Measurements from ENCODE around the gene TNFAIP3. TPM values are rescaled to one million over a fixed set of nuclear protein-coding genes. Genes with fewer than 3 reads are reported as not detected.
A peak's percentile ranks its signal among the peaks of the same experiment; 100 is the strongest.

The TNFAIP3 gene
- total RNA-seq, 1 donor from 2014 or later: 3.6 TPM

GRCh38 chr6:137910843-137911456 is 43.9 kb downstream of the TNFAIP3 start:
- no peak overlapping the region for H3K27ac Mint-ChIP-seq
- TF ChIP-seq CTCF (IDR thresholded peaks at IDR 0.05; ENCODE audit: unreplicated experiment): no peak
- peaks cover 16% of the 10 kb centered on the region for H3K27me3 Mint-ChIP-seq
- H3K36me3 Mint-ChIP-seq (ENCODE audit: insufficient read depth): peaks cover 1% of the 10 kb centered on the region
- H3K4me1 Mint-ChIP-seq (ENCODE audit: low read depth): no peaks in the 10 kb centered on the region
- DNase-seq (ENCODE audit: low spot score, unreplicated experiment): no peak
- H3K9me3 Mint-ChIP-seq (ENCODE audit: low read depth): peaks cover 8% of the 10 kb centered on the region
- H3K4me3 Mint-ChIP-seq (ENCODE audit: low read depth): no peak overlapping the region

- H3K4me3 Mint-ChIP-seq (ENCODE audit: low read depth): no peak overlapping the region
- no peaks in the 10 kb centered on the region for H3K4me1 Mint-ChIP-seq (ENCODE audit: low read depth)
Measured at GRCh38 chr6:137911675-137912191, 44.7 kb downstream of the TNFAIP3 start.

GRCh38 chr6:137912813-137913212 is 45.8 kb downstream of the TNFAIP3 start:
- Mint-ChIP-seq H3K9me3 (ENCODE audit: low read depth) (peaks cover 8% of the 10 kb centered on the region), H3K27ac (no peak overlapping the region), H3K4me1 (ENCODE audit: low read depth) (no peaks in the 10 kb centered on the region), H3K36me3 (ENCODE audit: insufficient read depth) (peaks cover 1% of the 10 kb centered on the region), H3K27me3 (peaks cover 16% of the 10 kb centered on the region), H3K4me3 (ENCODE audit: low read depth) (no peak overlapping the region)
- TF ChIP-seq CTCF (IDR thresholded peaks at IDR 0.05; ENCODE audit: unreplicated experiment): no peak
- DNase-seq (ENCODE audit: low spot score, unreplicated experiment): no peak

More at GRCh38 chr6:137911675-137912191, 44.7 kb downstream of the TNFAIP3 start:
- Mint-ChIP-seq H3K27ac (no peak overlapping the region), H3K9me3 (ENCODE audit: low read depth) (peaks cover 8% of the 10 kb centered on the region), H3K36me3 (ENCODE audit: insufficient read depth) (peaks cover 1% of the 10 kb centered on the region), H3K27me3 (peaks cover 16% of the 10 kb centered on the region)
- DNase-seq (ENCODE audit: low spot score, unreplicated experiment): no peak
- TF ChIP-seq CTCF (IDR thresholded peaks at IDR 0.05; ENCODE audit: unreplicated experiment): no peak

GRCh38 chr6:137913434-137913833 is 46.4 kb downstream of the TNFAIP3 start:
- no peak overlapping the region for H3K4me3 Mint-ChIP-seq (ENCODE audit: low read depth)
- no peak for TF ChIP-seq CTCF (IDR thresholded peaks at IDR 0.05; ENCODE audit: unreplicated experiment)
- H3K9me3 Mint-ChIP-seq (ENCODE audit: low read depth): peaks cover 8% of the 10 kb centered on the region
- no peak for DNase-seq (ENCODE audit: low spot score, unreplicated experiment)
- H3K36me3 Mint-ChIP-seq (ENCODE audit: insufficient read depth): peaks cover 1% of the 10 kb centered on the region
- H3K27me3 Mint-ChIP-seq: peaks cover 16% of the 10 kb centered on the region
- H3K4me1 Mint-ChIP-seq (ENCODE audit: low read depth): no peaks in the 10 kb centered on the region
- H3K27ac Mint-ChIP-seq: peak overlapping the region; percentile 25

GRCh38 chr6:137913996-137914529 is 47.0 kb downstream of the TNFAIP3 start:
- no peak for TF ChIP-seq CTCF (IDR thresholded peaks at IDR 0.05; ENCODE audit: unreplicated experiment)
- DNase-seq (ENCODE audit: low spot score, unreplicated experiment): no peak
- Mint-ChIP-seq H3K9me3 (ENCODE audit: low read depth) (peaks cover 8% of the 10 kb centered on the region), H3K27ac (no peak overlapping the region), H3K4me3 (ENCODE audit: low read depth) (no peak overlapping the region), H3K27me3 (peaks cover 15% of the 10 kb centered on the region), H3K36me3 (ENCODE audit: insufficient read depth) (peaks cover 1% of the 10 kb centered on the region), H3K4me1 (ENCODE audit: low read depth) (no peaks in the 10 kb centered on the region)
